ENCODE results near the gene LRRC7. TPM values are rescaled to one million over a fixed set of nuclear protein-coding genes. Genes with fewer than 3 reads are reported as not detected.

Gene LRRC7
- total RNA-seq, 1 donor from 2014 or later = 0.06 TPM

- no peak for DNase-seq (ENCODE audit: extremely low read depth, low read depth, low spot score)
These were observed 582.7 kb downstream of the LRRC7 start for GRCh38 chr1:70150444-70150843.

- no peak for DNase-seq (ENCODE audit: extremely low read depth, low read depth, low spot score)
These were observed 586.0 kb downstream of the LRRC7 start for GRCh38 chr1:70153739-70154138.

GRCh38 chr1:70156529-70157120, 588.9 kb downstream of the LRRC7 start:
- DNase-seq (ENCODE audit: extremely low read depth, low read depth, low spot score) = no peak

GRCh38 chr1:70164350-70164749, 596.6 kb downstream of the LRRC7 start:
- DNase-seq (ENCODE audit: extremely low read depth, low read depth, low spot score) = no peak

- no peak for DNase-seq (ENCODE audit: extremely low read depth, low read depth, low spot score)
These were observed 600.6 kb downstream of the LRRC7 start for GRCh38 chr1:70168283-70168682.

- no peak for DNase-seq (ENCODE audit: extremely low read depth, low read depth, low spot score)
These were observed 601.5 kb downstream of the LRRC7 start for GRCh38 chr1:70169018-70169839.

- no peak for DNase-seq (ENCODE audit: extremely low read depth, low read depth, low spot score)
These were observed 603.8 kb downstream of the LRRC7 start for GRCh38 chr1:70171512-70171911.

All from glomerular endothelial cell (primary cell).